OCI-LY3 (cell line): ENCODE measurements around the gene B3GNT2.
A peak's percentile ranks its signal among the peaks of the same experiment; 100 is the strongest.

Experiments
- H2AFZ ChIP-seq: fragments of 200-600, 300-600 bp; shearing (Covaris generic); 2 replicates; pipeline ENCODE4 v1.6.0; 2014; ENCODE audit warnings: antibody characterized with exemption, low read depth, low read length
- H3K27ac ChIP-seq: fragments of 200-600, 300-600 bp; sonication (generic); 2 replicates; pipeline ENCODE4 v1.5.1; 2014; ENCODE audit warnings: mild to moderate bottlenecking, low read length, moderate library complexity, mixed read lengths
- H3K27me3 ChIP-seq: fragments of 200-600, 300-600 bp; sonication (generic); 2 replicates; pipeline ENCODE4 v1.6.1; 2014; ENCODE audit warnings: low read depth, low read length, mixed read lengths
- H3K36me3 ChIP-seq: fragments of 200-600, 300-600 bp; sonication (generic); replicated peaks from 2 replicates; pipeline ENCODE3; 2014; ENCODE audit warnings: low read depth, low read length, mixed read lengths
- H3K4me1 ChIP-seq: fragments of 300-600, 200-600 bp; sonication (generic); 2 replicates; pipeline ENCODE4 v1.6.1; 2014; ENCODE audit warnings: low read length, mixed read lengths
- H3K4me2 ChIP-seq: fragments of 200-600, 300-600 bp; sonication (generic); 2 replicates; pipeline ENCODE4 v1.6.1; 2014; ENCODE audit warnings: low read length, mixed read lengths
- H3K4me3 ChIP-seq: fragments of 300-600, 200-600 bp; sonication (generic); 2 replicates; pipeline ENCODE4 v1.5.1; 2014; ENCODE audit warnings: antibody characterized with exemption, mild to moderate bottlenecking, low read length, moderate library complexity
- H3K79me2 ChIP-seq: fragments of 300-600, 200-600 bp; shearing (Covaris generic); 2 replicates; pipeline ENCODE4 v1.6.1; 2014; ENCODE audit warnings: mild to moderate bottlenecking, low read length, mixed read lengths
- H3K9ac ChIP-seq: fragments of 300-600, 200-600 bp; shearing (Covaris generic); 2 replicates; pipeline ENCODE4 v1.6.0; 2014; ENCODE audit warnings: mild to moderate bottlenecking, low read length, moderate library complexity
- H3K9me3 ChIP-seq: fragments of 200-600, 300-600 bp; shearing (Covaris generic); 2 replicates; pipeline ENCODE4 v1.6.1; 2014; ENCODE audit warnings: low read length, mixed read lengths; ENCODE audit not compliant: insufficient read depth
- H4K20me1 ChIP-seq: fragments of 200-600, 300-600 bp; sonication (generic); 2 replicates; pipeline ENCODE4 v1.6.1; 2016; ENCODE audit warnings: low read length, mixed read lengths; ENCODE audit not compliant: insufficient read depth
- EZH2phosphoT487 ChIP-seq: fragments of 200-600 bp; shearing (Covaris generic); IDR thresholded peaks from 2 replicates; pipeline ENCODE4 v1.6.1; 2018; ENCODE audit warnings: antibody characterized with exemption, mixed run types, low read depth
- TF ChIP-seq, protein P1 (sequence below): fragments of 200-600, 300-600 bp; sonication (generic); IDR thresholded peaks from 2 replicates; pipeline ENCODE4 v1.5.1; 2014; ENCODE audit warnings: antibody characterized with exemption, low read length, low read depth

The B3GNT2 gene

DNA sequence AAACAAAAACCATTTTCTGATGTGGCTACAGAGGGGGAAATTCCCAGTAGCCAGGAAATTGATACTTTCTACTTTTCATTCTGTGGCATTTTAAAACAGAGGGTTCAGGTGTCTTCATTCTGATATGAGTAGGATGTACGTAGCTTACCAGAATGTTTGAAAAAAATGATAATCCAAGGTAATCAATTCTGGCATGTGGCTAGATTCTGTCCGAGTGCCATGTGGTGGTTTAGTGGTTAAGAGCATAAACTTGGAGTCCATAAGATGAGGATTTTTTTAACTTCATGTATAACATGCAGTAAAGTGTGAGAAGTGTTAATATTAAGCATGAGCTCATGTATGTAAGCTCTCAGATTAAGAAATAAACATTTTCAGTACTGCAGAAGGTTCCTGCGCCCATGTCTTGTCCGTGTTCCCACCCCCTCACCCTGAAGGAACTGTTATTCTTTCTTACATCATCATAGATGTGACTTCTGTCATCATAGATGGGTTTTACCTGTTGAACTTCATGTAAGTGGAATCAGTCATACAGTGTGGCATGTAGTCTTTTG is 4.5 kb downstream of the B3GNT2 start:
- peaks cover 67% of the 10 kb centered on the region for H4K20me1 ChIP-seq
- H3K27ac ChIP-seq, result peak overlapping the region; percentile 88
- peaks cover 45% of the 10 kb centered on the region for H3K4me1 ChIP-seq
- H3K27me3 ChIP-seq, result no peaks in the 10 kb centered on the region
- H3K9ac ChIP-seq, result peak overlapping the region; percentile 95
- TF ChIP-seq, protein P1, sequence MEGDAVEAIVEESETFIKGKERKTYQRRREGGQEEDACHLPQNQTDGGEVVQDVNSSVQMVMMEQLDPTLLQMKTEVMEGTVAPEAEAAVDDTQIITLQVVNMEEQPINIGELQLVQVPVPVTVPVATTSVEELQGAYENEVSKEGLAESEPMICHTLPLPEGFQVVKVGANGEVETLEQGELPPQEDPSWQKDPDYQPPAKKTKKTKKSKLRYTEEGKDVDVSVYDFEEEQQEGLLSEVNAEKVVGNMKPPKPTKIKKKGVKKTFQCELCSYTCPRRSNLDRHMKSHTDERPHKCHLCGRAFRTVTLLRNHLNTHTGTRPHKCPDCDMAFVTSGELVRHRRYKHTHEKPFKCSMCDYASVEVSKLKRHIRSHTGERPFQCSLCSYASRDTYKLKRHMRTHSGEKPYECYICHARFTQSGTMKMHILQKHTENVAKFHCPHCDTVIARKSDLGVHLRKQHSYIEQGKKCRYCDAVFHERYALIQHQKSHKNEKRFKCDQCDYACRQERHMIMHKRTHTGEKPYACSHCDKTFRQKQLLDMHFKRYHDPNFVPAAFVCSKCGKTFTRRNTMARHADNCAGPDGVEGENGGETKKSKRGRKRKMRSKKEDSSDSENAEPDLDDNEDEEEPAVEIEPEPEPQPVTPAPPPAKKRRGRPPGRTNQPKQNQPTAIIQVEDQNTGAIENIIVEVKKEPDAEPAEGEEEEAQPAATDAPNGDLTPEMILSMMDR, result no peak
- TF ChIP-seq EZH2phosphoT487, result no peak
- no peak overlapping the region for H2AFZ ChIP-seq
- H3K79me2 ChIP-seq, result peaks cover 97% of the 10 kb centered on the region
- H3K4me3 ChIP-seq, result peak overlapping the region; percentile 96
- peak overlapping the region; percentile 85 for H3K4me2 ChIP-seq
- H3K36me3 ChIP-seq, result peaks cover 10% of the 10 kb centered on the region
- no peaks in the 10 kb centered on the region for H3K9me3 ChIP-seq

DNA sequence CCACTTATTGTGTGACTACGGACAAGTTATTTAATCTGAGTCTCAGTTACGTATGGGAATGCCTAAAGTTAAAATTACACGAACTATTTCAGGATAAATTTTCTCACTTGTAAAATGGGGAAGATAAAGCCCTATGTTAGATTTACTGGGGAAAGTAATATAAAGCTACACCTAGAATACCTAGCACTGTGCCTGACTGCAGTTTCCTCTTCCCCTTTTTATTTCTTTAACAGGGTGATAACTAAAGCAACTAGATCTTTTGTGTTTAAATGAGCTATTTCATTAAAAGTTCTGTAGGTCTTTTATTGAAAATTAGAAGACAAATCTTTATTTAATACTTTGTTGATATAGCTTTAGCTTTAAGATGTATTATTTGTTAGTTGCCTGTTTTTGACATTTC is 5.0 kb downstream of the B3GNT2 start:
- H3K9me3 ChIP-seq, result no peaks in the 10 kb centered on the region
- H3K79me2 ChIP-seq, result peaks cover 99% of the 10 kb centered on the region
- H3K27me3 ChIP-seq, result no peaks in the 10 kb centered on the region
- peaks cover 45% of the 10 kb centered on the region for H3K4me1 ChIP-seq
- H3K36me3 ChIP-seq, result peaks cover 10% of the 10 kb centered on the region
- peak overlapping the region; percentile 88 for H3K27ac ChIP-seq
- no peak overlapping the region for H2AFZ ChIP-seq
- peak overlapping the region; percentile 85 for H3K4me2 ChIP-seq
- peak overlapping the region; percentile 96 for H3K4me3 ChIP-seq
- peak overlapping the region; percentile 95 for H3K9ac ChIP-seq
- TF ChIP-seq, protein P1, result no peak
- no peak for TF ChIP-seq EZH2phosphoT487
- H4K20me1 ChIP-seq, result peaks cover 72% of the 10 kb centered on the region

DNA sequence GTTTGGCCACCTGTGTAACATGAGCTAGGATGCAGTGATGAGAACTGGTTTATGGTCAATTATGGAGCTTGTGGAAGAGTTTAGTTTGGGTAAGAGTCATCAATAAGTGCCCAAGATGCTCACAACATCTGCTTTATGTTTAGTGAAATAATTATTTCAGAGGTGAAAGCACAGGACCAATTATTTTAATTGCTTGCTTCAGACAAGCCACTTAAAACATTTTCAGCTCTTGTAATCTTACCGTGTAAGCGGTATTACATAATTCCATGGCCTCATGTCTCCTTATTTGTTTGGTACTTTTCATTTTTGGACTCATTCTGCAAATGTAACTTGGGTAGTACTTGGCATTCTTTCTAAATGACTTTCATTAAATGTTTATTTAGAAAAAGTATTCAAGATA is 5.4 kb downstream of the B3GNT2 start:
- H3K27ac ChIP-seq, result 0 out of 2 replicates have a peak overlapping the region, but pooled peaks have one; percentile 88
- H3K9me3 ChIP-seq, result no peaks in the 10 kb centered on the region
- peak overlapping the region; percentile 85 for H3K4me2 ChIP-seq
- no peak overlapping the region for H3K9ac ChIP-seq
- H3K27me3 ChIP-seq, result no peaks in the 10 kb centered on the region
- no peak overlapping the region for H2AFZ ChIP-seq
- peaks cover 100% of the 10 kb centered on the region for H3K79me2 ChIP-seq
- H4K20me1 ChIP-seq, result peaks cover 77% of the 10 kb centered on the region
- peaks cover 45% of the 10 kb centered on the region for H3K4me1 ChIP-seq
- peak overlapping the region; percentile 96 for H3K4me3 ChIP-seq
- TF ChIP-seq EZH2phosphoT487, result no peak
- TF ChIP-seq, protein P1, result no peak
- peaks cover 10% of the 10 kb centered on the region for H3K36me3 ChIP-seq

DNA sequence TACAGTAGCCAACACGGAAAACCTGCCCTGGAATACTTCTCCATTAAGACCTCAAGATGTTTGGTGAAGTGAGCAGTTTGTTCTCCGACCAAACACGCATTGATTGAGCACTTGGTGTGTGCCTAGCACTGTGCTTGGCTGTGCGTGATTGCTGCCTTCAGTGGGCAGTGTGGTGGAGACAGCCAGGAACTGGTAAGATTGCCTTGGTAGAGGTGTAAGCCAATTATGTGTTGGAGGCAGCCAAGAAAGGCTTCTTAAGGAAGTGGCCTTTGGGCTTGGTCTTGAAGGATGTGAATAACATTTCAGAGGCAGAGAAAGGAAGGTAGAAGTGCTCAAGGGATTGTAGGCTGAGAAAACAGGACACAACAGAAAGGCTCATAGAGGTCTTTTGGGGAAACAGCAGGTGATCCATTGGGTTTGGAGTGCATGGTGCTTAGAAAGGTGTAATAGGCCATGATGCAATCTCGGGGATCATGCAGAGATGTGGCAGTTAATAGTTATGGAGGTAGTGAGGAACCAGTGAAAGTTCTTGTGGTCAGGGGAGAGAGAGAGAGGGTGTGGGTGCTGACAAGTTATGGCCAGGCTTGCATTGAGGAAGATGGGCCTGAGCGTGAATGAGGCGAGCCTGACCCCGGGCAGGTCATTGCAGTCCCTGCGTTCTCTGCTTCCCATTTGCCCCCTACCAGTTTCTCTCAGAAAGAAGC is 6.3 kb downstream of the B3GNT2 start:
- Histone ChIP-seq H3K9ac (no peak overlapping the region), H2AFZ (no peak overlapping the region), H3K79me2 (peaks cover 100% of the 10 kb centered on the region), H3K27ac (0 out of 2 replicates have a peak overlapping the region, but pooled peaks have one; percentile 1), H4K20me1 (peaks cover 85% of the 10 kb centered on the region), H3K27me3 (no peaks in the 10 kb centered on the region), H3K36me3 (peaks cover 10% of the 10 kb centered on the region), H3K4me3 (no peak overlapping the region), H3K9me3 (no peaks in the 10 kb centered on the region), H3K4me2 (peak overlapping the region; percentile 85), H3K4me1 (peaks cover 45% of the 10 kb centered on the region)
- TF ChIP-seq, protein P1, result no peak
- TF ChIP-seq EZH2phosphoT487, result no peak
